ENCODE measurements around the gene DNAAF3. TPM values are rescaled to one million over a fixed set of nuclear protein-coding genes. Genes with fewer than 3 reads are reported as not detected.
"Not testable (repeated sequence)": the region's sequence is repeated elsewhere in the genome, so short reads cannot be mapped to it uniquely, and the experiment has no call there.

Gene DNAAF3
- total RNA-seq, 4 donors from 2014 or later: 0.65 to 0.69 TPM; not detected in 2

DNA sequence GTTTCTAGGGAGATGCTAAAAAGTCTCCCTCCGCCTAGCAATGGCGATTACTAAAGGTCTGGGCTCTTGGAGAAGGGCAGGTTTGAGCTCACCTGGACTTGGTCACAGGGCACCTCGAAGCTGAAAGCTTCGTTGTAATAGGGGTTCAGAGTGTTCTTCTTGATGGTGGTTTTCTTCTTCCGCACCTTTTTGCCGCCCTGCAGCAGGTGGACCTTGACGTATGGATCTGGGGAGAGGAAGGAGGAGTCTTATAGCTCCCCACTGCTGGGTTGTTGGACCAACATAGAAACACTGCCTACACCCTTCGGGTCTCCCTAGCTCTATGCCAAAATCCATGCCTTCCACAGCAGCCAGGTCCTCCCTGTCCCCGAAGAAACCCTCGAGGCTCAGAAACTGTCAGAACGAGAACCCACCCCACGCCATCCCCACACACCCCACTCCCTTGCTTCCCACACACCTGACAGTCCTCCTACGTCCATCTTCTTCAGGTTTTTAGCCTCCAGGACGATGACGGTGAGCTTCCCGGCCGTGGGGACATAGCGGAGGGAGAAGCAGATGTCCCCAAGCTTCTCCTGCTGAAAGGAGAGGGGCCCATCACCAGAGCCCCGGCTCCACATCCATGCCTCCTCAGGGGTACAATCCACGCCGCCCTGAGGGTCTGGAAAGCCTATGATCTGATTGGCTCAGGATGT, 8.2 kb upstream of the DNAAF3 start:
- DNase-seq (ENCODE audit: low spot score): no peak
- TF ChIP-seq, protein P1, sequence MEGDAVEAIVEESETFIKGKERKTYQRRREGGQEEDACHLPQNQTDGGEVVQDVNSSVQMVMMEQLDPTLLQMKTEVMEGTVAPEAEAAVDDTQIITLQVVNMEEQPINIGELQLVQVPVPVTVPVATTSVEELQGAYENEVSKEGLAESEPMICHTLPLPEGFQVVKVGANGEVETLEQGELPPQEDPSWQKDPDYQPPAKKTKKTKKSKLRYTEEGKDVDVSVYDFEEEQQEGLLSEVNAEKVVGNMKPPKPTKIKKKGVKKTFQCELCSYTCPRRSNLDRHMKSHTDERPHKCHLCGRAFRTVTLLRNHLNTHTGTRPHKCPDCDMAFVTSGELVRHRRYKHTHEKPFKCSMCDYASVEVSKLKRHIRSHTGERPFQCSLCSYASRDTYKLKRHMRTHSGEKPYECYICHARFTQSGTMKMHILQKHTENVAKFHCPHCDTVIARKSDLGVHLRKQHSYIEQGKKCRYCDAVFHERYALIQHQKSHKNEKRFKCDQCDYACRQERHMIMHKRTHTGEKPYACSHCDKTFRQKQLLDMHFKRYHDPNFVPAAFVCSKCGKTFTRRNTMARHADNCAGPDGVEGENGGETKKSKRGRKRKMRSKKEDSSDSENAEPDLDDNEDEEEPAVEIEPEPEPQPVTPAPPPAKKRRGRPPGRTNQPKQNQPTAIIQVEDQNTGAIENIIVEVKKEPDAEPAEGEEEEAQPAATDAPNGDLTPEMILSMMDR (IDR thresholded peaks at IDR 0.05): no peak
- ATAC-seq (ENCODE audit: low FRiP score): no peak

DNA sequence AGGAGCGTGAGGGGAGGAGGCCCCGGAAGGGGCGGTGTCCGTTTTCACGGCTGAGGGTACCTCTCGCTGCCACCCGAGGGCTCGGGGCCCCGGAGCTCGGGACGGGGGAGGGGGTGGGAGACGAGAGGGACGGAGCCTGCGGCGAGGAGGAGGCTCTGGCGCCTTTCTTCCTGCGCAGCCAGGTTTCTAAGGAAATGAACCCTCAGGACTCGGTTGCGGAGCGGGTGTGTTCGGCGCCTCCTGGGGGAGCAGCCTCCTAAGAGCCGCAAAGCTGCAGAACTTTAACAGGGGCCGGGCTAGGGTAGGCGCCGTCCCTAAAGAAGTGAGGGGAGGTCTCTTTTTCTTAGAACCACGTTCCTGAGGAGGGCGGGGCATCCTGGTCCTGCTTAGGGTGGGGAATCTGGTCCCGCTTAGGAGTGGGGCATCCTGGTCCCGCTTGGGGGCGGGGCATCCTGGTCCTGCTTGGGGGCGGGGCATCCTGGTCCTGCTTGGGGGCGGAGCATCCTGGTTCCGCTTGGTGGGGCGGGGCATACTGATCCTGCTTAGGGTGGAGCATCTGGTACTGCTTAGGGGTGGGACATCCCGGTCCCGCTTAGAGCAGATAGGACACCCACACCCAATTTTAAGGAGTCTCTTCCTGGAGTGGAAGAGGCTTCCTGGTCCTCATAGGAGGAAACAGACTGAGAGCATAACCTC, 7.4 kb upstream of the DNAAF3 start:
- TF ChIP-seq, protein P1 (IDR thresholded peaks at IDR 0.05): no peak
- ATAC-seq (ENCODE audit: low FRiP score) (peak; percentile 53), DNase-seq (ENCODE audit: low spot score) (no peak)

GRCh38 chr19:55173186-55173713, 6.8 kb upstream of the DNAAF3 start:
- DNase-seq (ENCODE audit: low spot score) (no peak), ATAC-seq (ENCODE audit: low FRiP score) (no peak)
- TF ChIP-seq, protein P1 (IDR thresholded peaks at IDR 0.05): no peak

- DNase-seq (ENCODE audit: low spot score) (no peak), ATAC-seq (ENCODE audit: low FRiP score) (no peak)
- TF ChIP-seq, protein P1 (IDR thresholded peaks at IDR 0.05): no peak
Measured at GRCh38 chr19:55172741-55173140, 6.3 kb upstream of the DNAAF3 start.

GRCh38 chr19:55172318-55172717, 5.9 kb upstream of the DNAAF3 start:
- DNase-seq (ENCODE audit: low spot score); ATAC-seq (ENCODE audit: low FRiP score): not testable (repeated sequence)

DNA sequence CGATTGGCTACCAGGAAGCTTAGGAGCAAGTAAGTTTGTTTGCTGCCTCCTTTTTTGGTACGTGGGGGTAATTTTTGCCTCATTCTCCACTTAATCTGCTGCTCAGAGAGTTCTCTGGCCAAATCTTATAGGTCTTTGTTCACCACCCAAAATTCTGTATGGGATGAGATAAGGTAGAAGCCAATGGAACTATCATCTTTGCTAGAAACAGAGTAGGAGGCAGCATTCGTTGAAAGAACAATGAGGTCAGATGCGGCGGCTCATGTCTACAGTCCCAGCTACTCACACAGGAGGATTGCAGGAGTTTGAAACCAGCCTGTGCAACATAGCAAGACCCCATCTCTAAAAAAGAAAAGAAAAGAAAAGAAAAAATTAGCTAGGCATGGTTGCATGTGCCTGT, 5.0 kb upstream of the DNAAF3 start:
- TF ChIP-seq, protein P1 (IDR thresholded peaks at IDR 0.05): no peak
- no peak for DNase-seq (ENCODE audit: low spot score)
- ATAC-seq (ENCODE audit: low FRiP score): no peak

DNA sequence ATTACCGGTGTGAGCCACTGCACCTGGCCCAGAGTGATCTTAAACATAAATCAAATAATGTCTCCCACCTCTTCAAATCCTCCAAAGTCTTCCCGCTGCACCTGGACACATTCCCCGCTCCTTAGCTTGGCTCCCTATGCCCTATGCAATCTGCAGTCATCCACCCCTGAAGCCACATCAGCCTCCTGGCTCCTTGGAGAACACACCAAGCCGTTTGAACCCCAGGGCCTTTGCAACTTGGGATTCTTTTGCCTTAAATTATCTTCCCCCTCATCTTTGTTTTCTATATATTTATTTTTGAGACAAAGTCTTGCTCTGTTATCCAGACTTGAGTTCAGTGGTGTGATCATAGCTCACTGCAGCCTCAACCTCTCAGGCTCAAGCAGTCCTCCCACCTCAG, 2.7 kb upstream of the DNAAF3 start:
- DNase-seq (ENCODE audit: low spot score): no peak
- TF ChIP-seq, protein P1 (IDR thresholded peaks at IDR 0.05): no peak
- ATAC-seq (ENCODE audit: low FRiP score): no peak

Measured in omental fat pad (tissue), 4 donors.